Raji (cell line): ENCODE data around the gene EFCAB13.

Source experiments
- POLR2A ChIP-seq: IDR thresholded peaks from 2 replicates; pipeline ENCODE4 v1.6.1; 2011; ENCODE audit warnings: low read depth, low read length, control low read depth; ENCODE audit not compliant: insufficient read depth

EFCAB13 gene

GRCh38 chr17:47323382-47324223 lies at the start of gene EFCAB13:
EFCAB13 (plus strand) TSS chr17:47323955; CDS start chr17:47328354, 4,399 bp downstream.
- TF ChIP-seq POLR2A: no peak

- TF ChIP-seq POLR2A: no peak
Measured at GRCh38 chr17:47274319-47275069, 49.3 kb upstream of the EFCAB13 start.

- no peak for TF ChIP-seq POLR2A
Measured at GRCh38 chr17:47275245-47275984, 48.3 kb upstream of the EFCAB13 start.

GRCh38 chr17:47276444-47276843 lies 47.3 kb upstream of the EFCAB13 start:
- TF ChIP-seq POLR2A: no peak

- no peak for TF ChIP-seq POLR2A
Measured at GRCh38 chr17:47276868-47277267, 46.9 kb upstream of the EFCAB13 start.

- no peak for TF ChIP-seq POLR2A
Measured at GRCh38 chr17:47277921-47278320, 45.8 kb upstream of the EFCAB13 start.

- TF ChIP-seq POLR2A: no peak
Measured at GRCh38 chr17:47278561-47278960, 45.2 kb upstream of the EFCAB13 start.

DNA sequence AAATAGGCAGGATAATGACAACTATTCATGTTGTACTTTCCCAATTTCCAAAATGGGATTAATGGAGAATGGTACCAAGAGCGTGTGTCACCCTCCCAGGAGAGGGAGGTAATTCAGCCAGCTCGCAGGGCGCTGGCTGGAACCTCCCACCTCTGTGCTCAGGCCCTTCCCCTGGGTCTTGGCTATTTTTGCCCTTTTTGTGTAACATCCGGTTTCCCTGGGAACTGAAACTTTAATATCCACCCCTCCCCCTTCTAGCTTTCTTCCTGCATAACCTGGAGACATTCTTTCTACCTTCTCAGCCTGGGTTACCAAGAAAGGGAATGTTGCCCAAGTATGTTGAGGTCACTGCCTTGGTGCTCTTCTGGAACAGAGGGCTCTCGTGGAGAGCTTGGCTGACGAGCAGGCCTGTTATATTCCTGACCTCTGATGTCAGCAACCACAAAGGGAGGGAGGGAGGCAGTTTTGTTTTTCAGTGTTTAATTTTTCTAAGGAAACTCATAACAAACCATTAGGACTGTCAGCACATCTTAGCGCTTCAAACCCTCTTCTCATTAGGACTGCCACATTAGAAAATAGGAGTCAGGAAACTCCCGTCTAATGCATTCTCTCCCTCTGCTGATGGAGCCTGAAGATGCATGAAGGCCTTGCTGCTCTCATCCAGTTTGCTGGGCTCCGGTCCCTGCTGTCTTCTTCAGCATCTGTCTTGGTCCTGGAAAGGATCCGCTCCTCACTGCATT lies 44.5 kb upstream of the EFCAB13 start:
- TF ChIP-seq POLR2A: no peak

GRCh38 chr17:47280072-47280811 lies 43.5 kb upstream of the EFCAB13 start:
- no peak for TF ChIP-seq POLR2A

DNA sequence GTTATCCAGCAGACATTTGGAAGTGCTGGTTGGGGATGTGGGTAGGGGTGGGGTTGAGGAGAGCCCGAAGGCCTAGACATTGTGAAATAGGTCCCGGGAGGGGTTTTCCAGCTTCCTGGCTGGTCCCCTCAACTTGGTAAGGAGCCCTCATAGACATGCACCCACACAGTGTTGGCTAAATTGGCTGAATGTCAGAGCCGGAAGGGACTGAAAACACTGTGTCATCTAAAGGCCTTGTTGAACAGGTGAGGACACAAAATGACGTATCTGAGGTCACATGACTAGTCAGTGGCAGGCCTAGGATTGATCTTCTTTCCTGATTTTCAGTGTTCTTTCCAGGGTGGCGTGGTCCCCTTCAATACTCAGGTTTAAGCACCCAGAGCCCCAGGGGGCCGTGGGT lies 42.5 kb upstream of the EFCAB13 start:
- no peak for TF ChIP-seq POLR2A

DNA sequence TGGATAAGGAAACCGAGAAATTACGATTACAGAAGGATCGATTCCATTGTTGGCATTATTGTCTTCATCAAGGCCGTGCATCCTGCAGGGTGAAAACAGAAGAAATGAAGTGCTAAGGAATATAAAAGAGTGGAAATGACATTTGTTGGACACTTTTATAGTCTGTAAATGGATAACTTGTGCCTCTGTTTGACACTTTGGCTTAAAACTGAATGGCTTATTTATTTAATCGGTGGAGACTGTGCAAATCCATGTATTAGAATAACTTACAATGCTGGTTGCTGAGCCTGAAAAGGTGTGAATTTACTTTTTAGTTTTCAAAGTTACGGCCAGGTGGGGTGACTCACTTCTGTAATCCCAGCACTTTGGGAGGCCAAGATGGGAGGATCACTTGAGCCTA lies 38.8 kb upstream of the EFCAB13 start:
- no peak for TF ChIP-seq POLR2A

GRCh38 chr17:47286198-47286914 lies 37.4 kb upstream of the EFCAB13 start:
- TF ChIP-seq POLR2A: no peak

DNA sequence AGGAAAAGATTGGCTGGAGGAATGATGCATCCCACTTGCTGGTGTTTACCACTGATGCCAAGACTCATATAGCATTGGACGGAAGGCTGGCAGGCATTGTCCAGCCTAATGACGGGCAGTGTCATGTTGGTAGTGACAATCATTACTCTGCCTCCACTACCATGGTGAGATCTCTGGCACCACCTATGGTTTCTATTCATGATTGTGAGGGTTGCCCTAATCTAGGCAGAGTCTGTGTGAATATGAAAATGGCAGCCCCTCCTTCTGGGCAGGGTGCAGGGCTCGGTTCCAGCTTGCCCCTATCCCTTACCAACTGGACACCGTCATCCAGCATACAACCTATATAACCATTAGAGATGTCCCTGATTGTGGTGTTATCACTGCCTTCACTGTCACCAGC lies 36.7 kb upstream of the EFCAB13 start:
- TF ChIP-seq POLR2A: no peak
